ENCODE results near the gene GJC1.

Gene GJC1

DNA sequence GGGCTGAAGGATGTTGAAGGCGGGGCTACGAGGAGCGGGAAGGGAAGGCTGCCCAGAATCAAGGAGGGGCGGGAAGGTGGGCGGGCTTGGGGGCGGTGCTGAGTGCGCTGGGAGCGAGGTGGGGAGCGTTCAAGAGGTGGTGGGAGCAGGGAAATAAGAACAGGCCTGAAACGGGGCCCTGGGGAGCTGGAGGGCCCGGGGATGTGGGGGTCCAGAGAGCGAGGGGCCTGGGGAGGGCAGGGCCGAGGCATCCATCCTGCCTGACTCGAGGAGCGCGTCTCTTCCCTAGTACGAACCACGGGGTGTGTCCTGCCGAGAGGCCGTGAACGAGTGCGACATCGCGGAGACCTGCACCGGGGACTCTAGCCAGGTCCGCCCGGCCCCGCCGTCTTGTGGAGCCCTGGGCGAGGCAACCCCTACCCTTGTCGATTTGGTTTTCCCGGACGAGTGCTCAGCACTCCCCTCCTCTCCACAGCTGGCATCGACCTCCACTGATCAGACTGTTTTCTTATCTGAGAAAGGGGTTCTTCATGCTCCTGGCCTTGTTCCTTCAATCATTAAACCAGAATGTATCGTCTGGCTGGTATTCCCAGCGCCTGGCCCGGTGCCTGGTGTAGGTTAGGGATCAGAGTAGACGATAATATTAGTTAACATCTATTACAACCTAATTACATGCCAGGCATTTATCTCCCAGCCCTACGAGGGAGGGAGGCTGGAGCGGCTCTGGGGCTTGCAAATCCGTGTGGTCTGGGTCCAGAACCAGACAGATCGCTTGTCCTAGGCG lies 54.1 kb downstream of the GJC1 start:
- DNase-seq = no peak

DNA sequence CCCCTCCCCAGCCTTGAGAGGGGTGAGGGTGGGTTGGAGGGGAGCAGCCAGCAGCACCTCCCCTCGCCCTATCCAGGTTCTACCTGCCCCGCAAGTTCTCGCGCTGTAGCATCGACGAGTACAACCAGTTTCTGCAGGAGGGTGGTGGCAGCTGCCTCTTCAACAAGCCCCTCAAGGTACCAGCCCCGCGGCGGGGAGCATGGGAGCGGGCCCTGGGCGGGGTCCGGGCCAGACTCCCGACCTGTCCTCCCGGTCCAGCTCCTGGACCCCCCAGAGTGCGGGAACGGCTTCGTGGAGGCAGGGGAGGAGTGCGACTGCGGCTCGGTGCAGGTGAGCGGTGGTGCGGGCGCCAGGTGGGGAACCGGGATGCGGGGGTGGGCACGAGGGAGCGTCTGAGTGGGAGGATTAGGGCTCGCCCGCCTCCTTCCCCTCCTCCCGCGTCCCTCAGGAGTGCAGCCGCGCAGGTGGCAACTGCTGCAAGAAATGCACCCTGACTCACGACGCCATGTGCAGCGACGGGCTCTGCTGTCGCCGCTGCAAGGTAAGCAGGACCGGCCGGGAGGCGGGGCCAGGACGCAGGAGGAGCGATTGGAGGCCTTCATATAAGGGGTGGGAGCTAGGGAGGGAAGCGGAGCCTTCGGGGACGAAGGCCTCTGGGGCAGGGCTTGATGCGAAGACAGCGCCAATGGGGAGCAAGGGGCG lies 54.8 kb downstream of the GJC1 start:
- peak; percentile 84 for DNase-seq

GRCh38 chr17:44774271-44775135 lies 55.6 kb downstream of the GJC1 start:
- DNase-seq = peak; percentile 37

DNA sequence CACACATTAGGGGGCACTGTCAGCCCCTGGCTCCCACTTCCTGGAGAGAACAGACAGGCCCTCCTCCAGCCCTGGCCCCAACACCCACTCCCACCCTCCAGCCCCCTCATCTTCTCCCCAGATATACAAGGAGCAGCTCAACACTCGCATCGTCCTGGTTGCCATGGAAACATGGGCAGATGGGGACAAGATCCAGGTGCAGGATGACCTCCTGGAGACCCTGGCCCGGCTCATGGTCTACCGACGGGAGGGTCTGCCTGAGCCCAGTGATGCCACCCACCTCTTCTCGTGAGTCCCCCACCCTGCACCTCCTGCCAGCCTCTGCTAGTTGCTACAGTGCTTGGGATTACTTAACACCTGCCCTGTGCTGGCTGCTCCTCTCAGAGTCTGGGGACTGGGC lies 56.9 kb downstream of the GJC1 start:
- no peak for DNase-seq

- DNase-seq = no peak
These were observed 57.6 kb downstream of the GJC1 start for GRCh38 chr17:44772308-44773045.

DNA sequence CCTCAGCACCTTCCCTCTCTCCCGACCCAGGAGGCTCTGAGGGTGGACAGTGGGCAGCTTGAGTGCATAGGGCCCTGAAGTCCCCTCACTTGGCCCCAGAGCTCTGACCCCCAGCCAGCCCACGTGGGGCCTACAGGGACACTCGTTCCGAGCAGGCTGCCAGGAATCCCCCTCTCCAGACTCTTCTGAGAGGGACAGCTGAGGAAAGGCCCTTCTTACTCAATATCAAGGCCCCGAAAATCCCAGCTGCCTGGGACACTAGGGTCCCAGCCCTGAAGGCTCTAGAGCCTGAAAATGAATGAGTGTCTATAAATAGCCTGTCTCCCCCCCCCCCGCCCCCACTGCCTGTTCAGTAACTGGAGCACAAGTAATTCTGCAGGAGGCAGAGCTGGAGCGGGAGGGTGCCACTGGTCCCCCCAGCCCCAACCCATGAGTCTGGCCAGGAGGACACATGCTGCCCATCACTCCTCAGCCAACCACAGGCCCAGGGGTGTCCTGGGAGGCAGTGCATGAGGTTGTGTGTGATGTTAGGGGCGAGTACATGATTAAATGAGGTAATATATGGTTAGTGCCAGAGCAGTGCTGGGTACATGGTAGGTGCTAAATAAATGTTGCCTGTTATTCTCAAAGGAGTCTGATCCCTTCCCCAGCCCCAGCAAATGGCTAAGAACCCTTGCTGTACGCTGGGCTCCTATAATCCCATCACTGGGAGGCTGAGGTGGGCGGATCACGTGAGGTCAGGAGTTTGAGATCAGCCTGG lies 59.7 kb downstream of the GJC1 start:
- DNase-seq = no peak

DNA sequence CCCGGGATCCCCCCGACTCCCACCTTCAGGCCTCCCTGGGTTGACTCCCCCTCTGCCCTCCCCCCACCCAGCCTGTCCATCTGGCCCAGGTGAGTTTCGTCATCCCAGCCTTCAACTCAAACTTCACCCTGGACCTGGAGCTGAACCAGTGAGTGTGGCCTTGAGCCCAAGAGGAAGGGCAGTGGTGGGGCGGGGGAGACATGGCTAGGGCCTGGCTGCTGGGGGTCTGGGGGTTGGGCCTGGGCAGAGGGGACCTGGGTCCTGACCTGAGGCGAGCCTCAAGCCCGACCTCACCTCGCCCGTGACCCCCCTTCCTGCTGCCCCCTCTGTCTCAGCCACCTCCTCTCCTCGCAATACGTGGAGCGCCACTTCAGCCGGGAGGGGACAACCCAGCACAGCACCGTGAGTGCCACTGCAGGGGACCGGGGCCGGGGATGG lies 60.4 kb downstream of the GJC1 start:
- no peak for DNase-seq

DNA sequence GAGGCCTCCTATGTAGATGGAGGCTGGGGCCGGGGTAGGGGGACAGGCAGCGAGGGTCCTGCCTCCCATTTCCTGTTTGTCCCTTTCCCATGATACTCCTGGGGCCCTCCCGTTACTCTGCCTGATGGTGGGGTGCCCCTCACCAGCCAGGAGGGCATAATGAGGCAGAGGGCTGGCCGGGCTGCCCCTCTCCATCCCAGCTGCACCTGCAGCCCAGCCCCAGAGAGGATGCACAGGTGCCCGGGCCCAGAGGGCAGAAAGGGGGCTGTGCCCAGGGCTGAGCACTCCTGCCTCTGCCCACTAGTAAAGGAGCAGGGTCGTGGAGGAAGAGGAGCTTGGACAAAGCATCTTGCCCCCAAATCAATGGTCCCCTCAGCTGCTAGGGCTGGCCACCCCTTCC lies 60.9 kb downstream of the GJC1 start:
- no peak for DNase-seq

DNA sequence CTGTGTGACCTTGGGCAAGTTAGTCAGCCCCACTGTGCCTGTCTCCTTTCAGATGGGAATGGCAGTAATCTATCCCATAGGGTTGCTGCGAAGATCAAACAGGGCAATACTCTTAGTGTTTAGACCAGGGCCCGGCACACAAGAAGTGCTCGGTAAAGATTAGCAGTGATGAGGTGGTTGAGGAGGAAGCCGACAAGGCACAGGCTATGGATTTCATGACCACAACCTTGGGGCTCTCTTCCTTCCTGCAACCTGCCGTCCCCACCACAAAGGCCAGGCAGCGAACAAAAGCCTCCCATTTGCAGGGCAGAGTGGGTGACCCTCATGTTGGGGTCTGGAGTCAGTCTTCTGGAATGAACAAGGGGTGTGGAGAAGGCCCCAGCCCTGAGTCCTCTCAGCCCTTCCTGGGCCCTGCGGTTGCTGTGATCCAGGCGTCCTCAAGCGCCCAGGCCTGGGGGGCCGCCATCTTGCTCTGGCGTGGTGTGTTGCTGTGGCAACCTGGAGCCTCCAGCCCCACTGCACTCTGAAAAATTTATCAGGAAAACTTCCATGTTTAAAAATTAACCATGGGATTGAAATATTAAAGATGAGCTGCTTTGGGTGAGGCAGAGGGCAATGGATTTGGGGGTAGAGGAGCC lies 61.5 kb downstream of the GJC1 start:
- DNase-seq = no peak

GRCh38 chr17:44767493-44767892 lies 62.6 kb downstream of the GJC1 start:
- DNase-seq = no peak

DNA sequence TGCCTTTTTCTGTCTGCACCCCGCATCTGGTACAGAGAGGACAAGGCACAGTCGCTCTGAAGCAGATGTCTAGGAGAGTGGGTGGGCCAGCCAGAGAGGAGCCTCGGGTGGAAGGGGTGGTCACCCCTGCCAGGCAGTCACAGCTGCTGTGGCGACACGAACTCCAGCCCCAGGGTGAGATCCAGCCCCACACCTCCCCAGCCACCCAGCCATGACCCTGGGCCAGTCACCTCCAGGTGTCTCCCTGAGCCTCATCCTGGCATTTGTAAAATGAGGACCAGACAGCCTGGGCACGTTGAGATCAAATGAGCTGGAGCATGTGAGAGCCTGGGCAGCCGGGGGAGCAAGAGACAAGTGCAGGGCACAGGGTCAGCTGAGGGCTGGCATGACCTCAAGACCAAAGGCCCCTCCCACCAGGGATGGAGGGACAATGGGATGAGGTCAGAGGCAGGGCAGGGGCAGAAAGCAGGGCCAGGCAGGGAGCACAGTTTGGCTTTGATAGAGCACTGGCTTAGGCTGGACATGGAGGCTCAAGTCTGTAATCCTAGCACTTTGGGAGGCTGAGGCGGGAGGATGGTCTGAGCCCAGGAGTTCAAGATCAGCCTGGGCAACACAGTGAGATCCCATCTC lies 63.6 kb downstream of the GJC1 start:
- no peak for DNase-seq

DNA sequence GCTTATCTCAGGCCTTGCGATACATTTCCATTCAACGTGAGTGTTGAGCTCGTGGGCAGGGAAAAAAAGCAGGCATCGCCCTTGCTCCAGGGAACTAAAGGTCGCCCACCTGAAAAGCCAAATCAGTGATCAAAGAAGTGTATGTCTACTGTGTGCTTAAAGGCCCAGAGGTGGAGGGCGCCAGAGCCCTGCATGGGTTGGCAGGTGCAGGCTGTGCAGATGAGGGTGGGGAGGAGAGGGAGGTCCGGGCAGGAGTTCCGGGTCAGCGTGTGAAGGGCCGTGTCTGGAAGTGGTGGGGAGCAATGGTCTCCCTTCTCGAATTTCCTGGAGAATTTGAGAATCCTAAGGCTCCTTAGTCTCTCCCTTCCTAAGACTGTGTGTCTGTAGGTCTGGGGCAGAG lies 64.1 kb downstream of the GJC1 start:
- DNase-seq = no peak

DNA sequence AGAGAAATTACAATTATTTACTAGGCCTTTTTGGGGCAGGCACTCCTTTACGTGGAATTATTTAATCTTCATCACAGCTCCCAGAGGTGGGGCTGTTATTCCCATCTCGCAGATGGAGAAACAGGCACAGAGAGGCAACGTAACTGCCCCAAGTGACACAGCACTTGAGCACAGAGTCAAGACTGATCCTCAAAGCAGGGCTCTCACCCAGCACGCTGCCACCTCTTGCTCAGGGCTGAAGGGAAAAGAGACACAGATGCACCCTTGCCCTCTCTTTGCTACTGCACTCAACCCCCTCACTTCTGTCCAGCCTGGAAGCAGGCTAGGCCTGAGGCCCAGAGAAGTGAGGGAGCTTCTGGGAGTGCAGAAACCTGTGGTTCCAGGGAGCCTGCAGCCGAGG lies 66.9 kb downstream of the GJC1 start:
- DNase-seq = no peak

- DNase-seq = no peak
These were observed 67.9 kb downstream of the GJC1 start for GRCh38 chr17:44761932-44762810.

DNA sequence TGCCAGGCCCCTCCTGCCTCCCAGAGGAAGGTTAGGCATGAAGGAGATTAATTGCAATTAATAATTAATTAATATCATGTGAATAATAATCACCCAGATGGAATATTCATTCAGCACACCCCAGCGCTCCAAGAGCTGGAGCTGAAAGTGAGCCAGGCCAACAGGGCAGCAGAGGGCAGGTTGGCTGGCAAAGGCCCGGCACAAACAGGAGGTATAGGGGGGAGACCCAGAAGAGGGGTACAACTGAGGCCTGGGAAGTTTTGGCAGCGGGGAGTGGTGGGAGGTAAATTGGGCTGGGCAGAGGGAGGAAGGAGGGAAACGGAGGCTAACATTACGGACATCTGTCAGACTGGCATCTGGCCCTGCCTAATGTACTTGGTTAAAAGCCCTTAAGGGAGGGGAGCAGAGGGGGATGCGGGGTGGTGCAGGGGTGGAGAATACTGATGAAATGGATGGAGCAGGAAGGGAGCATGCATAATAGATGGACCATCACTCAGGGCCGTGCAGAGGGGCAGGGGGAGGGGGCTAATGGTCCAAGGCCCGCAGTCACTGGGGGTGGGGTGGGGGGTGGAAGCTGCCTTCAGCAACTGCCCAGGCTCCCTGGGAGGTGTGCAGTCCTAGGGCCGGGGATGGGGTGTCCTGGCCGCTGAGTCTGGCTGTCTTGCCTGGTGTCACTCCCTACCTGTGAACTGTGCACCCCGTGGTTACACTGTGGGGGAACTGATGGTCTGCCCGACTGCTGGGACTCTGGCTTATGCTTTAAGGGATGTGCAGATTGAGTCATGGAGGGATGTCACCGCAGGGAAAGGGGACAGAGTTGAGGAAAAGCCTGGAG lies 69.4 kb downstream of the GJC1 start:
- DNase-seq = no peak

DNA sequence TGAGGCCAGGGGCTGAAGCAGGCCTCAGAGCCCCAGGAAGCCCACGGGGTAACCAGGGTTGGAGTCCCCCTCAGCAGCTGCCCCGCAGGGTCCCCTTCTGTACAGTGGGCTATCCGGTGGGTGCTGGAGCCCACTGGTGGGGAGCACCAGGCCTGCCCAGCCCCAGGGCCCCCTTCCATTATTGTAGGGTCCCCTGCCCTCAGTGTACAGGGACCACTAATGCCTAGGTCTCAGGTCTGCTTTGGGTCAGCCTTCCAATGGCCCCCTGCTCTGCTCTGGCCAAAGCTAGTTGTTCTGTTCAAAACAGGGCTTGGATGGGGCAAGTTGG lies 70.2 kb downstream of the GJC1 start:
- DNase-seq = no peak

GRCh38 chr17:44759086-44759915 lies 70.8 kb downstream of the GJC1 start:
- no peak for DNase-seq

GRCh38 chr17:44758414-44759085 lies 71.5 kb downstream of the GJC1 start, which contains the start of gene ADAM11:
ADAM11 (plus strand) TSS chr17:44758988; CDS start chr17:44759200, 212 bp downstream.
- DNase-seq = no peak

Measured in NCI-H2081 treated with DMSO at 0.1 percent for 48 hours (cell line).